Activated CD8-positive, alpha-beta memory T cell treated with anti-CD3 and anti-CD28 coated beads, Interleukin-2, amount 50 U/mL, for 48 hours (primary cell): ENCODE results near the gene POLR2L.
A peak's percentile ranks its signal among the peaks of the same experiment; 100 is the strongest.

Source experiments
- DNase-seq: peaks from one replicate; pipeline ENCODE4 v3.0.0-alpha.2; 2020

Gene POLR2L

GRCh38 chr11:808427-809286 lies 33.7 kb downstream of the POLR2L start:
- peak; percentile 66 for DNase-seq

GRCh38 chr11:804599-804964 lies 37.7 kb downstream of the POLR2L start:
- DNase-seq = no peak

- DNase-seq = no peak
These were observed 38.3 kb downstream of the POLR2L start for GRCh38 chr11:803770-804598.

- DNase-seq = no peak
These were observed 38.9 kb downstream of the POLR2L start for GRCh38 chr11:803467-803742.

- no peak for DNase-seq
These were observed 39.4 kb downstream of the POLR2L start for GRCh38 chr11:802693-803466.

- no peak for DNase-seq
These were observed 40.2 kb downstream of the POLR2L start for GRCh38 chr11:802018-802617.

GRCh38 chr11:801097-801780 lies 41.1 kb downstream of the POLR2L start:
- no peak for DNase-seq

GRCh38 chr11:800473-800872 lies 41.9 kb downstream of the POLR2L start:
- DNase-seq = no peak

- DNase-seq = no peak
These were observed 42.5 kb downstream of the POLR2L start for GRCh38 chr11:799641-800316.

GRCh38 chr11:798093-798713 lies 44.1 kb downstream of the POLR2L start, which contains the start of gene SLC25A22:
Gene SLC25A22, minus strand, starts transcription at chr11:798281. Its CDS starts 3,275 bp downstream, at chr11:795006.
- DNase-seq = peak; percentile 92

- peak; percentile 87 for DNase-seq
These were observed 44.8 kb downstream of the POLR2L start for GRCh38 chr11:797296-798092.

- DNase-seq = peak; percentile 86
These were observed 45.6 kb downstream of the POLR2L start for GRCh38 chr11:796565-797295.

GRCh38 chr11:795634-796564 lies 46.4 kb downstream of the POLR2L start:
- DNase-seq = peak; percentile 89

GRCh38 chr11:794766-795633 lies 47.3 kb downstream of the POLR2L start:
- DNase-seq = no peak

- no peak for DNase-seq
These were observed 48.1 kb downstream of the POLR2L start for GRCh38 chr11:794013-794765.

GRCh38 chr11:793556-793955 lies 48.8 kb downstream of the POLR2L start:
- DNase-seq = no peak

GRCh38 chr11:792873-793272 lies 49.5 kb downstream of the POLR2L start:
- no peak for DNase-seq
